Left ventricle myocardium inferior (tissue), 1 donor: Measurements from ENCODE around the gene SLC26A11. TPM values are rescaled to one million over a fixed set of nuclear protein-coding genes. Genes with fewer than 3 reads are reported as not detected.

Experiments used
- DNase-seq: peaks from one replicate; pipeline ENCODE4 v3.0.0-alpha.2; 2020
- H3K27ac ChIP-seq: fragments of 200-600 bp; replicated peaks from 2 replicates; pipeline ENCODE4 v1.8.0; 2021
- H3K27me3 ChIP-seq: fragments of 200-600 bp; 2 replicates; pipeline ENCODE4 v1.8.0; 2021; ENCODE audit warnings: low read depth
- H3K36me3 ChIP-seq: fragments of 200-600 bp; 2 replicates; pipeline ENCODE4 v1.8.0; 2021
- H3K4me1 ChIP-seq: fragments of 200-600 bp; 2 replicates; pipeline ENCODE4 v1.8.0; 2021
- H3K4me3 ChIP-seq: fragments of 200-600 bp; 2 replicates; pipeline ENCODE4 v1.8.0; 2021; ENCODE audit warnings: mild to moderate bottlenecking, moderate library complexity
- H3K9me3 ChIP-seq: fragments of 200-600 bp; replicated peaks from 2 replicates; pipeline ENCODE4 v1.8.0; 2021
- intact Hi-C: fragments of 100-400 bp; cut with micrococcal nuclease; formaldehyde crosslinking; loops from one replicate; pipeline ENCODE4 v1.11.0; 2022
- total RNA-seq: library from RNA; stranded (reverse); fragmentation: NEBNext Ultra II Directional; extraction: Animal tissue kit (Norgen Biotek cat#: 25700); gene quantifications from one replicate; pipeline ENCODE4 v1.2.1, GENCODE V29; 2021
- TF ChIP-seq, protein P1 (sequence below): fragments of 200-600 bp; IDR thresholded peaks from 2 replicates; pipeline ENCODE4 v1.8.0; 2021; ENCODE audit warnings: antibody characterized with exemption, mild to moderate bottlenecking, borderline replicate concordance
- donor health status: DM: no; HTN: yes; CAD: no; lungs with severe emphysema.

SLC26A11 gene
- total RNA-seq, 1 donor from 2014 or later, result 4.1 TPM

DNA sequence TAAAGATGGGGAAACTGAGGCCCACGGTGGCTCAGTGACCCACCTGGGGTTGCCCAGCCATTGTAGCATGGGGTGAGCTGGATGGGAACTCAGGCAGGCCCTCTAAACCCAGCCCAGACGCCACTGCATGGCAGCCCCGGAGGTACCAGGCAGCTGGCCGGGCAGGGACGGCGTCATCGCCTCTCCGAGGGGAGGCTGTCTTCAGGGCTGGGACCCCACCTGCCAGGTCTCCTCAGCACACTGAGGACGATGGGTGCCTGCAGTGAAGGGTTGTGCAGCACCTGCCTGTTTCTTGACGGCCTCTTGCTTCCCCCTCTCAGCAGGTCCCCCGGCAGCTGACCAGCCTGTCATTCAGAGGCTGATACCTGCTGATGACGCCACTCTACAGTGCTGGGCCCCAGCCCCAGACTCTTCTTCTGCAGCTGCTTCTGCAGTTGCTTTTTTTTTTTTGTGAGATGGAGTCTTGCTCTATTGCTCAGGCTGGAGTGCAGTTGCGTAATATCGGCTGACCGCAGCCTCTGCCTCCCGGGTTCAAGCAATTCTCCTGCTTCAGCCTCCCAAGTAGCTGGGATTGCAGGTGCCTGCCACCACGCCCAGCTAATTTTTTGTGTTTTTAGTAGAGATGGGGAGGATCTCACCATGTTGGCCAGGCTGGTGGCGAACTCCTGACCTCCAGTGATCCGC lies 65.2 kb downstream of the SLC26A11 start:
- Histone ChIP-seq H3K4me3 (no peak overlapping the region), H3K27ac (no peak overlapping the region), H3K9me3 (no peaks in the 10 kb centered on the region), H3K36me3 (peaks cover 30% of the 10 kb centered on the region), H3K27me3 (no peaks in the 10 kb centered on the region), H3K4me1 (peaks cover 2% of the 10 kb centered on the region)
- intact Hi-C loops, result no loop called here
- TF ChIP-seq, protein P1, sequence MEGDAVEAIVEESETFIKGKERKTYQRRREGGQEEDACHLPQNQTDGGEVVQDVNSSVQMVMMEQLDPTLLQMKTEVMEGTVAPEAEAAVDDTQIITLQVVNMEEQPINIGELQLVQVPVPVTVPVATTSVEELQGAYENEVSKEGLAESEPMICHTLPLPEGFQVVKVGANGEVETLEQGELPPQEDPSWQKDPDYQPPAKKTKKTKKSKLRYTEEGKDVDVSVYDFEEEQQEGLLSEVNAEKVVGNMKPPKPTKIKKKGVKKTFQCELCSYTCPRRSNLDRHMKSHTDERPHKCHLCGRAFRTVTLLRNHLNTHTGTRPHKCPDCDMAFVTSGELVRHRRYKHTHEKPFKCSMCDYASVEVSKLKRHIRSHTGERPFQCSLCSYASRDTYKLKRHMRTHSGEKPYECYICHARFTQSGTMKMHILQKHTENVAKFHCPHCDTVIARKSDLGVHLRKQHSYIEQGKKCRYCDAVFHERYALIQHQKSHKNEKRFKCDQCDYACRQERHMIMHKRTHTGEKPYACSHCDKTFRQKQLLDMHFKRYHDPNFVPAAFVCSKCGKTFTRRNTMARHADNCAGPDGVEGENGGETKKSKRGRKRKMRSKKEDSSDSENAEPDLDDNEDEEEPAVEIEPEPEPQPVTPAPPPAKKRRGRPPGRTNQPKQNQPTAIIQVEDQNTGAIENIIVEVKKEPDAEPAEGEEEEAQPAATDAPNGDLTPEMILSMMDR, result no peak
- no peak for DNase-seq

DNA sequence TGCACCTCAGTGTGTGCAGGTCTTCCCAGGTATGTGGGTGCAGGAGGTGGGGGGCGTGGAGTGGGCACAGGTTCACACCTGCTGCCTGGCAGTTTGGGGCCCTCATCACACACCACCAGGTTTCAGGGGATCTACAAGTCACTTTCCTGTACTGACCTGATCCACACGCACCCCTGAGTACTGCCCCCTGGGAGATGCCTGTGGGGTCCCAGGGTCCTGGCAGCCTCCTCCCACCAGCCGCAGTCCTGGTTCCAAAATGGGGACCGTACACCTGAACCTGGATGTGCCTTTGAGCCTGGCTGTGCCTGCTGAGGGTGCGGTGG lies 66.4 kb downstream of the SLC26A11 start:
- H3K9me3 ChIP-seq, result no peaks in the 10 kb centered on the region
- intact Hi-C loops, result no loop called here
- no peaks in the 10 kb centered on the region for H3K4me1 ChIP-seq
- peaks cover 43% of the 10 kb centered on the region for H3K36me3 ChIP-seq
- TF ChIP-seq, protein P1, result no peak
- no peak overlapping the region for H3K4me3 ChIP-seq
- DNase-seq, result no peak
- no peak overlapping the region for H3K27ac ChIP-seq
- no peaks in the 10 kb centered on the region for H3K27me3 ChIP-seq

DNA sequence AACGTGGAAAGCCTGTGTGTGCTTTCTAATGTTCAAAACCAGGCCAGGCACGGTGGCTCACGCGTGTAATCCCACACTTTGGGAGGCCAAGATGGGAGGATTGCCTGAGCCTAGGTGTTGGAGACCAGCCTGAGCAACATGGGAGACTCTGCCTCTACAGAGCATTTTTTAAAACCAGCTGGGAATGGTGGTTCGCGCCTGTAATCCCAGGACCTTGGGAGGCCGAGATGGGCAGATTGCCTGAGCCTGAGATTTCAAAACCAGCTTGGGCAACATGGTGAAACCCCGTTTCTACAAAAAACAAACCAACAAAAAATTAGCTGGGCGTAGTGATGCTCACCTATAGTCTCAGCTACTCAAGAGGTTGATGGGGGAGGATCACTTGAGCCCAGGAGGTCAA lies 66.8 kb downstream of the SLC26A11 start:
- TF ChIP-seq, protein P1, result no peak
- Histone ChIP-seq H3K4me3 (no peak overlapping the region), H3K27ac (no peak overlapping the region), H3K9me3 (no peaks in the 10 kb centered on the region), H3K27me3 (no peaks in the 10 kb centered on the region), H3K36me3 (peaks cover 47% of the 10 kb centered on the region), H3K4me1 (no peaks in the 10 kb centered on the region)
- DNase-seq, result no peak
- intact Hi-C loops, result no loop called here

DNA sequence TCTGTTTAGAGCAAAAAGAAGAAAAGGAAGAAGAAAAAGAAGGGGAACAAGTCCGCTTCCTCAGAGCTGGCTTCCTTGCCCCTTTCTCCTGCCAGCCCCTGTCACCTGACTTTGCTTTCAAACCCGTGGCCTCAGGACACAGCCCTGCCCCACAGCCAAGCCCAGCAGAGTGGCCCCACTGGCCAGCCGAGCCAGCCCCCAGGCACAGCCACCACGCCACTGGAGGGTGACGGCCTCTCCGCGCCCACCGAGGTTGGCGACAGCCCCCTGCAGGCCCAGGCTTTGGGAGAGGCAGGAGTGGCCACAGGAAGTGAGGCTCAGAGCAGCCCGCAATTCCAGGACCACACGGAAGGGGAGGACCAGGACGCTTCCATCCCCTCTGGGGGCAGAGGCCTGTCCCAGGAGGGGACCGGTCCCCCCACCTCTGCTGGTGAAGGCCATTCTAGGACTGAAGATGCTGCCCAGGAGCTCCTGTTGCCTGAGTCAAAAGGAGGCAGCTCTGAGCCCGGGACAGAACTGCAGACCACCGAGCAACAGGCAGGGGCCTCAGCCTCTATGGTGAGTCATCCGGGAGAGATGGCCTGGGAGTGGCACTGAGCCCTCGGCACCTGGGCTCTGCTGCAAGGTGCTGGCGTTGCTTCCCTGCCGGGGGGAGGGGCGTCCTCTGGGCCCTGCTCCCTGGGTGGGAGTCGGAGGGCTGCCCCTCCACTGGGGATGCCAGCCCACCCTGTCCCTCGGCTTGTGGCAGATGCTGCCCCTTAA lies 67.8 kb downstream of the SLC26A11 start:
- Histone ChIP-seq H3K27ac (no peak overlapping the region), H3K4me1 (no peaks in the 10 kb centered on the region), H3K27me3 (no peaks in the 10 kb centered on the region), H3K36me3 (peaks cover 56% of the 10 kb centered on the region), H3K9me3 (no peaks in the 10 kb centered on the region), H3K4me3 (no peak overlapping the region)
- intact Hi-C loops, result no loop called here
- TF ChIP-seq, protein P1, result no peak
- no peak for DNase-seq

DNA sequence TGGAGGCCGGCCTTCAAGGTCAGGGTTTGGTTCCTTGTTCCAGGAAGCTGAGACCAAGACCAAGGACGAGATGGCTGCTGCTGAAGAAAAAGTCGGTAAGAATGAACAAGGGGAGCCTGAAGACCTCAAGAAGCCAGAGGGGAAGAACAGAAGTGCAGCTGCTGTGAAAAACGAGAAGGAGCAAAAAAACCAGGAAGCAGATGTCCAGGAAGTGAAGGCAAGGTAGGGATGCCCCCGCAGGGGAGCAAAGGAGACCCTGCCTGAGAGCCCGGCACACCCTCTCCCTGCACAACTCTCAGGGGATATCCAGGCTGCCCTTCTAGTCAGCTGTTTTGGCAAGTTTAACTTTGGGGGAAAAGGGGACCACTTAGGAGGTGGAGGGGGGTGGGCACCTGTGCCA lies 69.4 kb downstream of the SLC26A11 start:
- no peak overlapping the region for H3K27ac ChIP-seq
- no peak for DNase-seq
- TF ChIP-seq, protein P1, result no peak
- intact Hi-C loops, result no loop called here
- H3K27me3 ChIP-seq, result no peaks in the 10 kb centered on the region
- no peaks in the 10 kb centered on the region for H3K4me1 ChIP-seq
- peaks cover 69% of the 10 kb centered on the region for H3K36me3 ChIP-seq
- no peaks in the 10 kb centered on the region for H3K9me3 ChIP-seq
- no peak overlapping the region for H3K4me3 ChIP-seq
